ENCODE results near the gene PROX2. TPM values are rescaled to one million over a fixed set of nuclear protein-coding genes. Genes with fewer than 3 reads are reported as not detected.

PROX2 gene
- total RNA-seq, 4 donors from 2014 or later: not detected

- Histone ChIP-seq H3K36me3 (no peaks in the 10 kb centered on the region), H3K27ac (no peak overlapping the region), H3K27me3 (no peaks in the 10 kb centered on the region), H3K4me3 (no peak overlapping the region), H3K4me1 (peaks cover 0 to 11% (median 2%) of the 10 kb centered on the region in 4 donors), H3K9me3 (no peaks in the 10 kb centered on the region)
- TF ChIP-seq CTCF (IDR thresholded peaks at IDR 0.05): no peak
- TF ChIP-seq POLR2A (IDR thresholded peaks at IDR 0.05): no peak
- DNase-seq: peak in 1 of 3 donors; percentile 34
These were observed 45.2 kb upstream of the PROX2 start for GRCh38 chr14:74921053-74921620.

GRCh38 chr14:74920281-74920680, 44.3 kb upstream of the PROX2 start:
- Histone ChIP-seq H3K4me1 (peaks cover 0 to 11% (median 2%) of the 10 kb centered on the region in 4 donors), H3K27ac (no peak overlapping the region), H3K4me3 (no peak overlapping the region), H3K36me3 (no peaks in the 10 kb centered on the region), H3K27me3 (no peaks in the 10 kb centered on the region), H3K9me3 (no peaks in the 10 kb centered on the region)
- no peak for TF ChIP-seq POLR2A (IDR thresholded peaks at IDR 0.05)
- TF ChIP-seq CTCF (IDR thresholded peaks at IDR 0.05): no peak
- DNase-seq: peak in 1 of 3 donors; percentile 26

- Histone ChIP-seq H3K4me3 (no peak overlapping the region), H3K9me3 (no peaks in the 10 kb centered on the region), H3K36me3 (no peaks in the 10 kb centered on the region), H3K27ac (no peak overlapping the region), H3K4me1 (peaks cover 0 to 11% (median 2%) of the 10 kb centered on the region in 4 donors), H3K27me3 (no peaks in the 10 kb centered on the region)
- TF ChIP-seq POLR2A (IDR thresholded peaks at IDR 0.05) (no peak), CTCF (IDR thresholded peaks at IDR 0.05) (no peak)
- DNase-seq: peak in 1 of 3 donors; percentile 38
These were observed 43.6 kb upstream of the PROX2 start for GRCh38 chr14:74919421-74920165.

GRCh38 chr14:74918380-74918779, 42.4 kb upstream of the PROX2 start:
- H3K4me1 ChIP-seq: peaks cover 0 to 6% (median under 1%) of the 10 kb centered on the region in 4 donors
- no peak overlapping the region for H3K27ac ChIP-seq
- H3K4me3 ChIP-seq: no peak overlapping the region
- TF ChIP-seq POLR2A (IDR thresholded peaks at IDR 0.05): no peak
- no peak for TF ChIP-seq CTCF (IDR thresholded peaks at IDR 0.05)
- H3K36me3 ChIP-seq: no peaks in the 10 kb centered on the region
- no peaks in the 10 kb centered on the region for H3K27me3 ChIP-seq
- DNase-seq: no peak
- H3K9me3 ChIP-seq: no peaks in the 10 kb centered on the region

GRCh38 chr14:74917646-74918081, 41.7 kb upstream of the PROX2 start:
- Histone ChIP-seq H3K9me3 (no peaks in the 10 kb centered on the region), H3K4me3 (no peak overlapping the region), H3K27me3 (no peaks in the 10 kb centered on the region), H3K36me3 (no peaks in the 10 kb centered on the region), H3K27ac (no peak overlapping the region), H3K4me1 (peaks cover 0 to 5% (median 0%) of the 10 kb centered on the region in 4 donors)
- TF ChIP-seq CTCF (IDR thresholded peaks at IDR 0.05) (no peak), POLR2A (IDR thresholded peaks at IDR 0.05) (no peak)
- no peak for DNase-seq
